ENCODE measurements around the gene SIGLEC7.

The SIGLEC7 gene

GRCh38 chr19:51179256-51179655, 37.2 kb downstream of the SIGLEC7 start:
- no peak for DNase-seq

- no peak for DNase-seq
Measured at GRCh38 chr19:51181377-51181912, 39.3 kb downstream of the SIGLEC7 start.

- DNase-seq, result no peak
Measured at GRCh38 chr19:51181913-51182419, 39.9 kb downstream of the SIGLEC7 start.

GRCh38 chr19:51183629-51184028, 41.5 kb downstream of the SIGLEC7 start:
- no peak for DNase-seq

- no peak for DNase-seq
Measured at GRCh38 chr19:51185069-51185867, 43.2 kb downstream of the SIGLEC7 start.

GRCh38 chr19:51185868-51186215, 43.7 kb downstream of the SIGLEC7 start:
- no peak for DNase-seq

- DNase-seq, result no peak
Measured at GRCh38 chr19:51186323-51186722, 44.2 kb downstream of the SIGLEC7 start.

- no peak for DNase-seq
Measured at GRCh38 chr19:51187395-51188226, 45.5 kb downstream of the SIGLEC7 start.

GRCh38 chr19:51188227-51188559, 46.1 kb downstream of the SIGLEC7 start:
- DNase-seq, result no peak

- no peak for DNase-seq
Measured at GRCh38 chr19:51192689-51193088, 50.6 kb downstream of the SIGLEC7 start.

- no peak for DNase-seq
Measured at GRCh38 chr19:51194527-51195315, 52.6 kb downstream of the SIGLEC7 start.

- DNase-seq, result no peak
Measured at GRCh38 chr19:51195316-51195586, 53.1 kb downstream of the SIGLEC7 start.

- no peak for DNase-seq
Measured at GRCh38 chr19:51195616-51196015, 53.5 kb downstream of the SIGLEC7 start.

- DNase-seq, result no peak
Measured at GRCh38 chr19:51196181-51196580, 54.1 kb downstream of the SIGLEC7 start.

GRCh38 chr19:51198641-51199040, 56.5 kb downstream of the SIGLEC7 start:
- DNase-seq, result no peak

- no peak for DNase-seq
Measured at GRCh38 chr19:51200071-51200666, 58.1 kb downstream of the SIGLEC7 start.

GRCh38 chr19:51201712-51202111, 59.6 kb downstream of the SIGLEC7 start:
- no peak for DNase-seq
